Left ventricle myocardium inferior (tissue), 1 donor: Measurements from ENCODE around the gene SLC1A7. TPM values are rescaled to one million over a fixed set of nuclear protein-coding genes. Genes with fewer than 3 reads are reported as not detected.

Source experiments
- DNase-seq: peaks from one replicate; pipeline ENCODE4 v3.0.0-alpha.2; 2020
- H3K27ac ChIP-seq: fragments of 200-600 bp; replicated peaks from 2 replicates; pipeline ENCODE4 v1.8.0; 2021
- H3K27me3 ChIP-seq: fragments of 200-600 bp; 2 replicates; pipeline ENCODE4 v1.8.0; 2021; ENCODE audit warnings: low read depth
- H3K36me3 ChIP-seq: fragments of 200-600 bp; 2 replicates; pipeline ENCODE4 v1.8.0; 2021
- H3K4me1 ChIP-seq: fragments of 200-600 bp; 2 replicates; pipeline ENCODE4 v1.8.0; 2021
- H3K4me3 ChIP-seq: fragments of 200-600 bp; 2 replicates; pipeline ENCODE4 v1.8.0; 2021; ENCODE audit warnings: mild to moderate bottlenecking, moderate library complexity
- H3K9me3 ChIP-seq: fragments of 200-600 bp; replicated peaks from 2 replicates; pipeline ENCODE4 v1.8.0; 2021
- CTCF ChIP-seq: fragments of 200-600 bp; IDR thresholded peaks from 2 replicates; pipeline ENCODE4 v1.8.0; 2021; ENCODE audit warnings: antibody characterized with exemption, mild to moderate bottlenecking, borderline replicate concordance
- intact Hi-C: fragments of 100-400 bp; cut with micrococcal nuclease; formaldehyde crosslinking; loops from one replicate; pipeline ENCODE4 v1.11.0; 2022
- total RNA-seq: library from RNA; stranded (reverse); fragmentation: NEBNext Ultra II Directional; extraction: Animal tissue kit (Norgen Biotek cat#: 25700); gene quantifications from one replicate; pipeline ENCODE4 v1.2.1, GENCODE V29; 2021
- donor health status: DM: no; HTN: yes; CAD: no; lungs with severe emphysema.

Gene SLC1A7
- total RNA-seq, 1 donor from 2014 or later, result 0.44 TPM

GRCh38 chr1:53160924-53161378 is 18.5 kb upstream of the SLC1A7 start:
- intact Hi-C loops, result no loop called here
- no peaks in the 10 kb centered on the region for H3K4me1 ChIP-seq
- no peaks in the 10 kb centered on the region for H3K36me3 ChIP-seq
- DNase-seq, result no peak
- H3K9me3 ChIP-seq, result no peaks in the 10 kb centered on the region
- no peak overlapping the region for H3K4me3 ChIP-seq
- no peak overlapping the region for H3K27ac ChIP-seq
- TF ChIP-seq CTCF, result no peak
- H3K27me3 ChIP-seq, result peaks cover 23% of the 10 kb centered on the region

DNA sequence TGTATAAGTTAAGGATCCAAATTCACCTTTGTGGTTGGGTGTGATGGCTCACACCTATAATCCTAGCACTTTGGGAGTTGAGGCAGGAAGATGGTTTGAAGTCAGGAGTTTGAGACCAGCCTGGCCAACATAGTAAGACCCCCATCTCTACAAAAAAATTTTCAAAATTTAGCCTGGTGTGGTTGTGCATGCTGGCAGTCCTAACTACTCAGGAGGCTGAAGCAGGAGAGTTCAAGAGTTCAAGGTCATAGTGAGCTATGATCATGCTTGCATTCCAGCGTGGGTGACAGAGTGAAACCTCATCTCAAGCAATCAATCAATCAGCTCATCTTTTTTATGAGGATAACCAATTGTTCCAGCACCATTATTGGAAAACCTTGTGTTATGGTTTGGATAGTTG is 16.5 kb upstream of the SLC1A7 start:
- no peak overlapping the region for H3K4me3 ChIP-seq
- H3K27me3 ChIP-seq, result peaks cover 21% of the 10 kb centered on the region
- no peak for TF ChIP-seq CTCF
- no peaks in the 10 kb centered on the region for H3K4me1 ChIP-seq
- no peaks in the 10 kb centered on the region for H3K36me3 ChIP-seq
- intact Hi-C loops, result no loop called here
- no peak for DNase-seq
- H3K9me3 ChIP-seq, result no peaks in the 10 kb centered on the region
- no peak overlapping the region for H3K27ac ChIP-seq

GRCh38 chr1:53156783-53157182 is 14.3 kb upstream of the SLC1A7 start:
- intact Hi-C loops, result no loop called here
- Histone ChIP-seq H3K27me3 (peaks cover 7% of the 10 kb centered on the region), H3K4me3 (no peak overlapping the region), H3K4me1 (no peaks in the 10 kb centered on the region), H3K9me3 (no peaks in the 10 kb centered on the region), H3K36me3 (no peaks in the 10 kb centered on the region), H3K27ac (no peak overlapping the region)
- no peak for TF ChIP-seq CTCF
- DNase-seq, result no peak

DNA sequence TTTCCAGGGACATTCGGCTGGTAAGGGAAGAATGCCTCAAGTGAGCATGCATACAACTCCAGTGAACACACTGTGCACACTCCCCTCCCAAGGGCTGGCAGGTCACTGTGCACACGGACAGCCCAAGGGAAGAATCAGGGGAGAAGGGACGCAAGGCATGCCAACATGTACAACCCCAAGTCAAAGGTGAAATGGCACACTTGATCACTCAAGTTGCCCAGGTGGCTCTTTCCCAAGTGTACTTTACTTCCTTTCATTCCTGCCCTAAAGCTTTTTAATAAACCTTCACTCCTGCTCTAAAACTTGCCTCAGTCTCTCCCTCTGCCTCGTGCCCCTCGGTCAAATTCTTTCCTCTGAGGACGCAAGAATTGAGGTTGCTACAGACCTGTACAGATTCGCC is 13.5 kb upstream of the SLC1A7 start:
- Histone ChIP-seq H3K36me3 (no peaks in the 10 kb centered on the region), H3K27me3 (peaks cover under 1% of the 10 kb centered on the region), H3K9me3 (no peaks in the 10 kb centered on the region), H3K27ac (no peak overlapping the region), H3K4me3 (no peak overlapping the region), H3K4me1 (no peaks in the 10 kb centered on the region)
- DNase-seq, result no peak
- TF ChIP-seq CTCF, result no peak
- intact Hi-C loops, result no loop called here

DNA sequence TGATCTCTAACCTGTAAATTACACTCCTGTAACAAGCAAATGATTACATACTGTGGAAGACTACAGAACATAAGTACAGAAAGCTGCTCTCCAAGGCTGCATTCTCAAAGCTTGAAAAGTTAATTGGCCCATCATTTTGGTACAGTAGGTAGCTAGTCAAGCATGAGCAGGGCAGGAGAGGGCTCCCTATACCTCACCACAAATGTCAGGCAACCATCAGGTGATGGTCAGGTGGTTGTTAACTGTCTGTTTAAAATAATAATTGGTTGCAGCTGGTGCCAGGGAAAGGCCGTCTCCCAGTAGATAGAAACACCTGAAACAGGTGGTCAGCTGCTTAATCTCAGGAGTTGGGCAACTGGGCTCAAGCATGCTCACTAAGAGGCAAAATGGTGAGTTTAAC is 13.1 kb upstream of the SLC1A7 start:
- H3K36me3 ChIP-seq, result no peaks in the 10 kb centered on the region
- no peak overlapping the region for H3K4me3 ChIP-seq
- H3K4me1 ChIP-seq, result no peaks in the 10 kb centered on the region
- intact Hi-C loops, result no loop called here
- H3K27me3 ChIP-seq, result no peaks in the 10 kb centered on the region
- DNase-seq, result no peak
- H3K9me3 ChIP-seq, result no peaks in the 10 kb centered on the region
- no peak for TF ChIP-seq CTCF
- H3K27ac ChIP-seq, result no peak overlapping the region
